Measurements from ENCODE around the gene KREMEN1.

Gene KREMEN1

DNA sequence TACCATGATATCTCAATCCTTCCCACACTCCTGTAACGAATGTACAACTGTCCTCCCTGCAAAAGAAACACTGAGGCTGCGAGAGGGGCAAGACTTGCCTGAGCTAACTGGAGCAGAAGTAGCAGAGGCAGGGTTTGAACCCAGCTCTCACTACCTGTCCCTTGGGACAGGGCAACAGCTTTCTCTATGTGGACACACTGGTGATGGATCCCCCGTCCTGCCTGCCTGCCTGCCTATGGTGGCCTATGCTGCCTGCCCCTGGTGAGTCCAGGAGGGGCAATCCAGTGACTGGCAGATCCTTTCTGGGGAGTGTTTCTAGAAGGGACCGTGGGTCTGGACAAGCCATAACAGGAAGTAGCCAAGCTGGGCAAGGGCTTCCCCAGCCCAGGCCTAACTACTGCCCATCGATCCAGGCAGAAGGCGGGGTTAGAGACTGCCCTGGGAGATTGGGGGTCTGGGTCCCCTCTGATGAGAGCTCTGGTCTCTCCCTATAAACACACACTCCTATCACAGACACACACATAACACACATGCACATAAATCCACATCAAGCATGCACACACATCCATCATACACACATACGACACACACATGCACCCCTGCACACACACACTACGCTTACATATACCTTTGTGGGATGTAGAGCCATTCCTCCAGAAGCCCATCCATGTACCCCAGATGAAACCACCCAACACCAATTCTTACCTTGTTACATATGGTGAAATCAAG lies 131.8 kb downstream of the KREMEN1 start:
- DNase-seq: no peak

DNA sequence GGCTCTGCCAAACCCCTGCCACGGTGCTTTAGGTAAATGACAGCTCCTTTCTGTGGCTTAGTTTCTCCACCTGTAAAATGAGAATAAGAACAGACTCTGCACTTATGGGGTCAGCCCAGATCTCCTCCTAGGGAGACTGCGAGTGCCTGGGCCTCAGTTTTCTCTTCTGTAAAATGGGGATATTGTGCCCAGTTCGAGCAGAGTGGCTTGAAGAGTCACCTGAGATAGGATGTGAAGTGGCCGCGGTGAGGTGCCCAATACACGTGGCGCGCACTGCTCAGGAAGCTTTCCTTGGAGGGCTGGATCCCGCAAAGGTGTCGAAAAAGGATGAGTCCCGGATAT lies 132.4 kb downstream of the KREMEN1 start:
- no peak for DNase-seq

DNA sequence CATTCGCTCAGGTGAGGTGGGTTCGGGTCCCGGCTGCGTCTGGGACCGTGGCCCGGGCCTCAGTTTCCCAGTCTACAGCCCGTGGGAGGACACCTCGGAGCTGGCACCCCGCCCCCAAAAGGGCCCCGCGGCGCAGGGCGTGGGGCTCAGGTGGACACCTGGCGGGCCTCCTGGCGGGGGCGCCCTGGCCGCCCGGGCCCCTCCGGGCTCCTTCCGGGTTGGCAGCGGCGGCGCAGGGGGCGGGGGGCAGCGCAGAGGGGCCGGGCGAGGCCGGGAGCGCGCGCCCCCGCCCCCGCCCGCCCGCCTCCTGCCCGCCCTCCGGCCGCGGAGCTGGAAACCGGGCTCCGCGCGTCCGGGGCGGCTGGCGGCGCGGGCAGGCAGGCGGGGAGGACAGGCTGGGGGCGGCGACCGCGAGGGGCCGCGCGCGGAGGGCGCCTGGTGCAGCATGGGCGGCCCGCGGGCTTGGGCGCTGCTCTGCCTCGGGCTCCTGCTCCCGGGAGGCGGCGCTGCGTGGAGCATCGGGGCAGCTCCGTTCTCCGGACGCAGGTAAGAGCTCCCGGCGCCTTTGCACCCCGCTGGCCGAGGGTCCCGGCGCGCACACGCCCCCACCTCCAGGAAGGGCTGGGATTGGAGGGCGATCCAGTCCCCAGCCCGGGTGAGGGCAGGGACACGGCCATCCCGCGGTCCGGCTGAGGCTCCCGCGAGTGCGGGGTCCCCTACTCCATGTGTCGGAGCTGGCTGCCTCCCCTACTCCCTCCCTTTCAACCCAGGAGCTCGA lies 132.9 kb downstream of the KREMEN1 start, which contains the start of gene EMID1:
Gene EMID1 (plus strand): TSS at position 303 of the 778 bp plus-strand sequence. CDS start 143 bp downstream, at position 446.
- peak in 8 of 58 donors; percentile 8 to 31 (median 30) for DNase-seq

DNA sequence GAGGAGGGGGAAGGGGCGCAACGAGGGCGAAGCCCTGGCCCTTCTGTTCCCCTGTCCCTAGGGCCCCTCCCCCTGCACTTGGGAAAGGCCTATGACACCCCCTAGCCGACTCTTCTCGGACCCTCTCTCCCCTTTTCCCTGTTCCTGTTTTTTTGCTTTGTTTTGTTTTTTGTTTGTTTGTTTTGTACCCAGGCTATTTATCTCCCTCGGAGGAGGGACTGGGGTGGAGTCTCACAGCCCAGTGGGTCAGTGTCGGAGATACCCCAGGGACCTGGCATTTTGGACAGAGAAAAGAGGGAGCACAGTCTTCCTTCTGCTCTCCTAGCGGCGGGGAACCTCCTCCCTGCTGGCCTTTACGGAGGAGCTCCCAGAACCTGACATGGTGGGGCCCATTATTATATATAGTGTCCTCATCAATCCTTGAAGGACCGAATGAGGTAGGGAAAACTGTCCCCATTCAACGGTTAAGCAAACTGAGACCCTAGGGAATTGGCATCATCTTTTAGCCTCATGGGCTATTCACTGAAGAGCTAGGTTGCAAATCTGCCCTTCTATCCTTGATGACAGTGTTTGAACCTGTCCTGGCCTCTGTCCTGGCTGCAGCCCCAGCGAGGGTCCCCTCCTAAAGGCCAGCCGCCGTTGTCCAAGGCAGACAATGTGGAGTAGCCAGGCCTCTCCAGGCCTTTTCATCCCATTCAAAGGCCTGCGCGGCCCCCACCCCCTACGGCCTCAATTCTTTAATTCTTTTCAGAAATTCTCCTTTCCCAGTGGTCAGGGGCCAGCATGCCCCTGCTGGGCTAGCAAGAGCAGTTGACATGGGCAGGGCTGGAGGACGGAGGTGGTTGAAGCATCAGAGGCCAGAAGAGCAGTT lies 133.8 kb downstream of the KREMEN1 start:
- DNase-seq: no peak

DNA sequence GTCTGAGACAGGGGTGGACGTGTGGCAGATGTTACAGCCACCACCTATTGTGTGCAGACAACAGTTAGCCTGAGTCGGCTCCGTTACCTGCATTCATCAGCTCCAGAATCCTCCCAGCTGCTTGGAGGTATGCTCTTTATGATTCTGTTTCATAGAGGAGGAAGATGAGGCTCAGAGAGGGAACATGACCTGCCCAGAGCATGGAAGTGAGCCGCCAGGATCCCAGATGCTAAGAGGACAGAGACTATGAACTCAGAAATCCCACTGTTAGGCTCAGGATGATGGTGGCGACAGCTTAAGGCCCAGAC lies 134.4 kb downstream of the KREMEN1 start:
- no peak for DNase-seq

DNA sequence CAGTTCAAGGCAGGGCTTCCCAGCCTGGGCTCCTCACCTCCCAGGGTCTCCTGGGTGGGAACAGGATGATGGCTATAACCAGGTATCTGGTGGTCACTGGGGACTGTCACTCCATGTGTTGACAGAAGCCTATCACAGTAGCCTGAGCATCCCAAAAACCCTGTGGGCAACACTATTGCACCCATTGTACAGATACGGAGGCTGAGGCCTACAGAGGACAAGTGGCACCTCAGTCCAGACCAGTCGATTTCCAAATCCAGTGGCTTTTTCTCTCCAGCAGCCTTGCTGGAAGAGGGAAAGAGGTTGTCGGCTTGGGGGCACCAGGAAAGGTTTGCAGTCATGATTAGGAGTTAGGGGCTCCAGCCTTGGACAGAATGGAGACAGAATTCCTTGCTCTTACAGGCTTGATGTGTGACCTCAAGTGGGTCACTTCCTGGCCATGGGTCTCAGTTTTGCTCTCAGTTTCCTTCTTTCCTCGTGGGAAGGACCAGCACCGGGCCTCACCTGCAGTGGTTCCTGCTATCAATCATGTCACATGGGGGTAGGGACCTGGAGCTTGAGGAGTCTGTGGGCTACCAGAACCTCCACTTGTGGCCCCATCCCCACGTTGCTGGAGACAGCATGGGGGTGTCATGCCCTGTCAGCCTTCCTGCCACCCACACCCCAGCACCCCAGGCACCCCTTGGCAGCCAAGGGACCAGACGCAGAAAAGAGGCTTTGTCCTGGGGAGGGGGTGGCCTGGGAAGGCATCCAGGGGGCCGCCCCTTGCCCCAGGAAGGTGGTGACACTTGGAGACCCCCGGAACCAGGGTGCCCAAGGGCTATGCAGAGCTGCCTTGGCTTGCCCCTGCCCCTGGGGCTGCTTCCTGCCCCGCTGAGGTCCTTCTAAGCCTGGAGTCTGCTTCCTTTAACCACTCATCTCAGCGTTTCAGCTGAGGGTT lies 135.0 kb downstream of the KREMEN1 start:
- no peak for DNase-seq

DNA sequence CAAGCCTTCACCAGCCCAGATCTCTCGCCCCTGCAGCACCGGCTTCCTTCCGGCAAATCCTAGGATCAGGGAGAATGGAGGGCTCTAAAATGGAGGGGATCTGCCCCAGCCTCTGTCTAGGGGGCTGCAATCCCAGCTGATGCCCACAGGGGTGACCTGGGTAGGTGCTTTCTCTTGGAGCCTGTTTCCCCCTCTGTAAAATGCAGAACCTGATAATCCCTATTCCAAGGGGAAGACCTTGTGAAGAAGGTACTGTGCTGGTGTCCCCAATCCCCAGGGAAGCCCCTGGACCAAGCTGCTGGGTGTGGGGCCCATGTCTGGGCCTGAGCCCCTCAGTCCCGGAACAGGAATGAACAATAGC lies 135.6 kb downstream of the KREMEN1 start:
- DNase-seq: no peak

DNA sequence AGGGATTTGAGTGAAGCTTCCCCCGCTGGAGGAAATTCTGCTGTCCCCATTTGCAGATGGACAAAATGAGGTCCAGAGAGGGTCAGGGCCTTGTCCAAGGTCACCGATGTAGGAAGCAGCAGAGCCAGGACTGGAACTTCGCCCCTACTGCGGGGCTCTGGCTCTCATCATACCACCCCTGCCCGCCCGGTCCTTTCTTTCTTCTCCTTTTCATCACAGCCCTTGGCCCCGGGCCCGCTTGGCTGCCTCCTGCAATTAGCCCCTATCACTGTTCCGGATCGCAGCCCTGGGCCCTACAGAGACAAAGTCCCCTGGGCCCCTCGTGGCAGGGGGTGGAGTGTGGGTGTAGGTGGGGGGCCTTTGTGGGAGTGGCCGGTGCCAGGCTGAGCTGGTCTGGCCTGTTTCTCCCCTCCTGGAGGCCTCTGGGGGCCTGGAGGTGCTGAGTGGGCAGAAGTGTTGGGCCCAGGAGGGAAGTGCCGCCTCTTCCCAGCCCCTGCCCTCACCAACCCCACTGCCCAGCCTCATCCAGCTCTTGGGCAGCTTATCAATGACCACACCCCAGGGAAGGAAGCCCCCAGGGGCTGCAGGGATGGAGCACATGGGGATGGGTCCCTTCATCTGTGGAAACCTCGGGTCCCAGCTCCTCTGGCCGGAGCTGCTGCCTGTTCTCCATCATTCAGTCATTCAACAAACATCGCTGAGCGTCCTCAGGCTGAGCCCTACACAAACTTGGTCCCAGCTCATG lies 136.2 kb downstream of the KREMEN1 start:
- peak in 19 of 58 donors; percentile 10 to 59 (median 28) for DNase-seq

DNA sequence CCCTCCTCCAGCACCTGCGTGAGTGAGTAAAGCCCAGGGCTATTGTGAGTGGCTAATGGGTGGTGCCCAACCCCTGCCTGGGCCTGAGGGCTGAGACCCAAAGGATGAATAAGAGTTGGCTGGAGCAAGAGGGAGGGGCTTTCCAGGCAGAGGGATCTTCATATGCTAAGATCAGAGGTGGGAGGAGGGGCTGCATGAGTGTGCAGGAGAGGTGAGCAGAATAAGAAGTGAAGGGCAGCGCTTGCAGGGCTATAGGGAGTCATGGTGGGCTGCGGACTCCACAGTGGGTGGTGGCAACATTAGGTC lies 136.7 kb downstream of the KREMEN1 start:
- peak in 2 of 58 donors; percentile 18 to 23 for DNase-seq

DNA sequence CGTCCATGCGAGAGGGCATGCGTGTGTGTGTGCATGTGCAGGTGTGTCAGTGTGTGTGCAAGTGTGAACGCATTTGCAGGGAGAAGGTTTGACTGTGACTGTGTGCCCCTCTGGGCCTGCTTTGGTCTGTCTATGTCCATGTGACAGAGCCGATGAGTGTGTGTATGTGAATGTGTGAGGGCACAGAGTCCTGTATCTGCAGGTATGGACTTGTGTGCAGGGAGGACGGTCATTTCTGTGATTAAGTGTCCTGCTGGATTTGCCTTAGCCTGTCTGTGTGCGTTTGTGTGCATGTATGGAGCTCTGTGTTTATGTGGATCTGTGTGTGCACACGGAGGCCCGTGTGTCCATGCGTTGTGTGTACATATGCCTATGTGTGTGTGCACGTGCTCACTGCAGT lies 138.2 kb downstream of the KREMEN1 start:
- DNase-seq: no peak

DNA sequence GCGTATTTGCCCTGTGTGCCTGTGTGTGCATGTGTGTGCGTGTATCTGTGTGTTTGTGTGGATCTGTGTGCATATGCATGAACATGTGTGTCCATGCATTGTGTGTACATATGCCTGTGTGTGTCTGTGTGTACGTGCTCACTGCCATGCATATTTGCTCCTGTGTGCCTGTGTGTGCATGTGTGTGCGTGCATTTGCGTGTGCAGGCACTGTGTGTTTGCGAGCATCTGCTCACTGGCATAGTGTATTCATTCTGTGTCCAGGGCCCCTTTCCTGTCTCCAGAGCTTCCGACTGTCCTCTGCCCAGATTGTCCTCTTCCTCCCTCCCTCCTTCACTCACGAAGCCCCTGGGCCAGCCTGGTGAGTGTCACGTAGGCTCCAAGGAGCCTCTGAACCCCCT lies 138.6 kb downstream of the KREMEN1 start:
- no peak for DNase-seq

DNA sequence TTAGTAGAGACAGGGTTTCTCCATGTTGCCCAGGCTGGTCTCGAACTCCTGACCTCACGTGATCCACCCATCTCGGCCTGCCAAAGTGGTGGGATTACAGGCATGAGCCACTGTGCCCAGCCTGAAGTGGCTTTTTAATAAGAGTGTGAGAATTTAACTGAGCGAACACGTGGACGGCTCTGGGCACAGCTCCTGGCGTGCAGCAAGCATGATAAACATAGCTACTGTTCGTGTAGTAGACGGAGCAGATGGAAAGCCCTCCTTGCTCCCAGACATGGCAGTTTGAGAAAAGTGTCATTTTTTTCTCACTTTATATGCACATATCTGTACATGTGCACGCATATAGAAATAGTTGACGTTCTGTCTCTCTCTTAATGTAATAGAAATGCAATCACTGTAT lies 139.9 kb downstream of the KREMEN1 start:
- peak in 23 of 58 donors; percentile 10 to 69 (median 32) for DNase-seq

DNA sequence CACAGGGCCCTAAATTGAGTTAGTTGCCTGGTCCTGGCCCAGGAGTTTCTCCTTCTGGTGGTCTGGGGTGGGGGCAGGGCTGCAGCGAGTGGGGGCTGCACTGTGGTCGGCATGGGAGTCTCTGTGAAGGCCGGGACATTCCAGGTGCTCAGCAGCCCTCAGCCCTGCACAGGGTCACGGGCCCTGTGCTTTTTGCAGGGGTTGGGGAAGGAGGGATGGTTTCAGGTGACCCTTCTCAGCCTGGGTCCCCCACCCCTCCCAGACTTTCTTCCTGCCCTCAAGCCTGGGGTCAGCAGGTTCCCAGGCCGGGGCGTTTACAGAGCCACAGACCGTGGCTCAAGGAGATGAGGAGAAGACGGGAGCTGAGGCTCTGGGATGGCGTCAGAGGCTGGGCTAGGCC lies 140.7 kb downstream of the KREMEN1 start:
- DNase-seq: no peak

DNA sequence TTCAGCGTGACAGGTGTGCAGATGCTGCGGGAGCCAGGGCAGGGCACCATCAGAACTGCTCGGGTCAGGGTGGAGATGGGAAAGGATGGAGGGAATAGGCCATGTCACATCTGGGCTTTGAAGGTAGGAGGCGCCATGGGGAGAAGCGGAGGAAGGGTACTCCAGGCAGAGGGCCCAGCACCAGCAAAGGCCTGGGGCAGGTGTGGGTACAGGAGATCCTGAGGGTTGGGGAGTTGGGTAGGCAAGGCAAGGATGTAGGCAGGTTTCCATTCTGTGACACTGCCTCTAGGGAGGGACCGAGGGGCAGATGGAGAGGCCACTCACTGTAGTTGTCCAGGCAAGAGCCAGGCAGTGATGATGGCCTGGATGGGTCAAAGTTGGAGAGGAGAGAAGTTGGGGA lies 141.4 kb downstream of the KREMEN1 start:
- no peak for DNase-seq

DNA sequence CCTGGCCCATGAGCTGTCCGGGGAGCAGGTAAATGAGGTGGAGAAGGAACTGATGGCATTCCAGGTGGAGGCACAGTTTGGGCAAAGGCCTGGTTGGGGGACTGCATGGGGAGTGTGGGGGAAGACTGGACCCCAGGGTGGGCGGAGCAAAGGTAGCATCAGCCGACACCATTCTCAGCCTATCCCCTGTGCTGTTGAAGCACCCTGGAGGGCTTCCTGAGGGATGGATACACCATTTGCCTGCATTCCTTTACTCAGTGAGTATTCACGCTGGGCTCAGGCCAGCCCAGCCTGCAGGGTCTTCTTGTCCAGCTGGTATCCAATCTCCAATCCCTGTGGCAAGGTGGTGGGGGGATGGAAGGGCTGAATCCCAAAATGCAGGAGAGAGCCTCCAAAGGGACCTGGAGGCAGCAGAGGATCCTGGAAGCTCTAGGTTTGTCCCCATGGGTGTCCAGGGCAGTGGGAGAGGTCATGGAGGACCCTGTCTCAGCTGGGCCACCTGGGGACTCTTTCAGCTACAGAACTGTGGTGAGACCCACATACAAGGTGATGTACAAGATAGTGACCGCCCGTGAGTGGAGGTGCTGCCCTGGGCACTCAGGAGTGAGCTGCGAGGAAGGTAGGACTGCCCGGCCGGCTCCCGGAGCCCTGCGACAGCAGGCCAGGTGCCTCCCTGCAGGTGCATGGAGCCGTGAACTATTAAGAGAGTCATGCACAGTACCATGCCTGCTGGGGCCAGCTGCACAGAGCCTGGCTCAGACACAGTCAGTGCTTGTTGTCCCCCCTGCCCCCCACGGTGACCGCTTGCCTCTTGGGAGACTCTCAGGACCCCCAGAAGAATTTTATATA lies 142.4 kb downstream of the KREMEN1 start:
- no peak for DNase-seq

DNA sequence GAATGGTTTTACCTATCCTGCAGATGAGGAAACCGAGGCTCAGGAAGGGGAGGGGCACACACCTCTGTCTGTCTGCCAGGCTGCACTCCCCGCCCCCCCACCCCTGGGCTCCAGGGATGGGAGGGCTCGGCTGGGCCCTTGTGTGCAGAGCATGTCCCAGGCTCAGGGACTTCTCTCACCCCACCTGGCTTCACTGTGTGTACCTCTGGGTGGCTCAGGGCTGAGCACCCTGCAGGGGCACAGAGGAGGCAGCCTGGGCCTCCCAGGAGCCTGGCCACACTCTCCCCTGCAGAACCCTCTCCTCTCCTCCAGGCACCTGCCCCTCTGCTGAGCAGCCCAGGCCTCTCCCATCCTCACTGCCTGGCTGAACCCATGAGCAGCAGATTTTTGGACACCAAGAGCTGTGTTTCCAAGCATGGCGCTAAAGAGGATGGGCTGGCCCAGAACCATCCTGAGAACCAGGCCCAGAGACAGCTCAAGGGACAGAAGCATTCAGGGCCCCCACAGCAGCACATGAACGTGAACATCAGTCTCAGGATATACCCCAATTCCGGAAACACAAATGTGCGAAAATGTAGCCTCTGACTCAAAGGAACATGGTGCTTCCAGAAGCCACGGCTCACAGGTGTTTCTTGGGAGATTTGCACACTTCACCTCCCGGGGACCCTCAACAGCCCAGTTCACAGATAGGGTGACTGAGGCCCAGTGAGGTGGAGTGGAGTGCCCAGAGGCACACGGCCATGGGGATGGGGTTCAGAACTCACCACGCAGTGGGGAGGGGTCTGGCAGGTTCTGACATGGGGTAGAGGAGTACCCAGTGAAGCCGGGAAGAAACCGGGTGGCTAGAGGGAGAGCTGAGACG lies 143.4 kb downstream of the KREMEN1 start:
- no peak for DNase-seq

DNA sequence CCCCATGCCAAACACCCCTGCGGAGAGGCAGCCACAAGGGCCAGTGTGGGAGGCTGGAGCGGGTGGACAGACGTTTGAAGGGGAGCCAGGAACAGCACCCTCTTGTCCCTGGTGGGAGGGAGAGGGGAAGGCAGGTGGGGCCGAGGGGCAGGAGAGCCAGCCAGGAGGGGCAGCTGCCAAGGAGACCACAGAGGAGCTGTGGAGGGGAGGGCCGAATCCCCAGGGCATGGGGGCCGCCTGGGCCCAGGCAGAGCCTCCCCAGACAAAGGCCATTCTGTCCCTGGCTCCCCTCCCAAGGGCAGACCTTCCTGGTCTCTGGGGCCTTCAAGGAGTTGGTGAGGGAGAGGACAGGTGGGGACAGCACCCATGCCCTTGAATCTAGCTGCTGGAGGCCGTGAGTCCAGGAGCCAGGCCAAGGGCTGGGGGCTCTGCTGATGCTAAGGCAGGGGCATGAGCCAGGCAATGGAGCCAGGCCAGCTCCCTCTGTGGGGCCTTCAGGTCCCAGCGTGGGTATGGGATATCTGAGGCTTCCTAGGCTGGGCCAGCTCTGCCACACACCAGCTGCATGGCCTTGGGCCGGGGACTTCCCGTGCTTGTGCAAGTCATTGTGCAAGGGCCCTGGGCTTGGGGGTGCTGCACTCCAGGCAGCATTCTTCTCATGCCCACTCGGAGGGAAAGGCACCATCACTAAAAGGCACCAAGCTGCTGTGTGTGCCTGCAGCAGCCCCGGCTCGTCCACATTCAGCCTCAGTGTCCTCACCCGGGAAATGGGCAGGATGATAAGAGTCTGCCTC lies 144.2 kb downstream of the KREMEN1 start:
- peak in 26 of 58 donors; percentile 13 to 66 (median 36) for DNase-seq

Measured in anterior cingulate cortex (tissue), 58 donors.